Activated T-cell treated with anti-CD3 and anti-CD28 coated beads for 4 hours (primary cell): Measurements from ENCODE around the gene UQCRQ.

ENCODE experiments used
- DNase-seq: peaks from one replicate; pipeline ENCODE4 v3.0.0-alpha.2; 2020

Gene UQCRQ

GRCh38 chr5:132871459-132872284 is 5.2 kb downstream of the UQCRQ start:
- DNase-seq, result no peak

GRCh38 chr5:132872788-132873118 is 6.3 kb downstream of the UQCRQ start:
- no peak for DNase-seq

- no peak for DNase-seq
These were observed 6.9 kb downstream of the UQCRQ start, which contains the start of gene LEAP2 for GRCh38 chr5:132873119-132873929. Gene LEAP2, plus strand, starts transcription at chr5:132873668. Its CDS starts 27 bp downstream, at chr5:132873695.

- no peak for DNase-seq
These were observed 7.5 kb downstream of the UQCRQ start for GRCh38 chr5:132873930-132874271.

- DNase-seq, result no peak
These were observed 9.7 kb downstream of the UQCRQ start for GRCh38 chr5:132876020-132876759.

- no peak for DNase-seq
These were observed 11.0 kb downstream of the UQCRQ start for GRCh38 chr5:132877466-132877865.

- DNase-seq, result no peak
These were observed 11.5 kb downstream of the UQCRQ start for GRCh38 chr5:132877938-132878337.

GRCh38 chr5:132883261-132883834 is 16.9 kb downstream of the UQCRQ start:
- peak; percentile 11 for DNase-seq

GRCh38 chr5:132884548-132884947 is 18.1 kb downstream of the UQCRQ start:
- DNase-seq, result no peak

GRCh38 chr5:132886064-132886823 is 19.8 kb downstream of the UQCRQ start:
- no peak for DNase-seq

GRCh38 chr5:132887283-132887682 is 20.8 kb downstream of the UQCRQ start:
- no peak for DNase-seq

- no peak for DNase-seq
These were observed 23.1 kb downstream of the UQCRQ start for GRCh38 chr5:132889501-132889900.

- no peak for DNase-seq
These were observed 24.4 kb downstream of the UQCRQ start for GRCh38 chr5:132890817-132891216.

GRCh38 chr5:132895719-132896305 is 29.4 kb downstream of the UQCRQ start:
- DNase-seq, result no peak

GRCh38 chr5:132896685-132897084 is 30.2 kb downstream of the UQCRQ start:
- DNase-seq, result no peak

GRCh38 chr5:132898094-132898493 is 31.7 kb downstream of the UQCRQ start:
- no peak for DNase-seq

- DNase-seq, result no peak
These were observed 34.6 kb downstream of the UQCRQ start for GRCh38 chr5:132901036-132901435.

GRCh38 chr5:132901730-132902129 is 35.3 kb downstream of the UQCRQ start:
- no peak for DNase-seq

- no peak for DNase-seq
These were observed 39.5 kb downstream of the UQCRQ start for GRCh38 chr5:132905938-132906337.

GRCh38 chr5:132907161-132907560 is 40.7 kb downstream of the UQCRQ start:
- DNase-seq, result no peak

- no peak for DNase-seq
These were observed 43.3 kb downstream of the UQCRQ start for GRCh38 chr5:132909702-132910101.

GRCh38 chr5:132915681-132916080 is 49.2 kb downstream of the UQCRQ start:
- DNase-seq, result no peak
